GM18520 (cell line): ENCODE data around the gene GMDS.

ENCODE experiments used
- ATAC-seq: cut with Tn5 transposase; IDR thresholded peaks from one replicate; pipeline ENCODE4 v1.9.1; 2021; ENCODE audit not compliant: unreplicated experiment

The GMDS gene

GRCh38 chr6:2181567-2181966, 63.8 kb downstream of the GMDS start:
- no peak for ATAC-seq

GRCh38 chr6:2179950-2180349, 65.5 kb downstream of the GMDS start:
- ATAC-seq, result no peak

- ATAC-seq, result no peak
These were observed 66.2 kb downstream of the GMDS start for GRCh38 chr6:2179241-2179640.

- no peak for ATAC-seq
These were observed 67.3 kb downstream of the GMDS start for GRCh38 chr6:2178125-2178524.

GRCh38 chr6:2175825-2176224, 69.6 kb downstream of the GMDS start:
- ATAC-seq, result no peak

GRCh38 chr6:2173203-2173961, 72.0 kb downstream of the GMDS start:
- ATAC-seq, result no peak

GRCh38 chr6:2171728-2172127, 73.7 kb downstream of the GMDS start:
- ATAC-seq, result no peak

- ATAC-seq, result no peak
These were observed 76.9 kb downstream of the GMDS start for GRCh38 chr6:2168480-2168879.

- no peak for ATAC-seq
These were observed 78.7 kb downstream of the GMDS start for GRCh38 chr6:2166717-2167116.

- ATAC-seq, result no peak
These were observed 80.1 kb downstream of the GMDS start for GRCh38 chr6:2165286-2165685.

- ATAC-seq, result no peak
These were observed 80.9 kb downstream of the GMDS start for GRCh38 chr6:2164481-2164880.

GRCh38 chr6:2162079-2162445, 83.3 kb downstream of the GMDS start:
- no peak for ATAC-seq

- no peak for ATAC-seq
These were observed 86.7 kb downstream of the GMDS start for GRCh38 chr6:2158596-2159271.

- ATAC-seq, result no peak
These were observed 87.8 kb downstream of the GMDS start for GRCh38 chr6:2157441-2158127.

GRCh38 chr6:2155206-2155605, 90.2 kb downstream of the GMDS start:
- ATAC-seq, result no peak

GRCh38 chr6:2149361-2150006, 95.9 kb downstream of the GMDS start:
- ATAC-seq, result no peak

- no peak for ATAC-seq
These were observed 96.7 kb downstream of the GMDS start for GRCh38 chr6:2148748-2149147.

GRCh38 chr6:2147766-2148448, 97.5 kb downstream of the GMDS start:
- no peak for ATAC-seq

- ATAC-seq, result no peak
These were observed 98.1 kb downstream of the GMDS start for GRCh38 chr6:2147261-2147660.

- no peak for ATAC-seq
These were observed 101.2 kb downstream of the GMDS start for GRCh38 chr6:2144210-2144609.

GRCh38 chr6:2141644-2142290, 103.6 kb downstream of the GMDS start:
- ATAC-seq, result no peak
